ENCODE results near the gene CARNS1.
"Not testable (repeated sequence)": the region's sequence is repeated elsewhere in the genome, so short reads cannot be mapped to it uniquely, and the experiment has no call there.

CARNS1 gene

DNA sequence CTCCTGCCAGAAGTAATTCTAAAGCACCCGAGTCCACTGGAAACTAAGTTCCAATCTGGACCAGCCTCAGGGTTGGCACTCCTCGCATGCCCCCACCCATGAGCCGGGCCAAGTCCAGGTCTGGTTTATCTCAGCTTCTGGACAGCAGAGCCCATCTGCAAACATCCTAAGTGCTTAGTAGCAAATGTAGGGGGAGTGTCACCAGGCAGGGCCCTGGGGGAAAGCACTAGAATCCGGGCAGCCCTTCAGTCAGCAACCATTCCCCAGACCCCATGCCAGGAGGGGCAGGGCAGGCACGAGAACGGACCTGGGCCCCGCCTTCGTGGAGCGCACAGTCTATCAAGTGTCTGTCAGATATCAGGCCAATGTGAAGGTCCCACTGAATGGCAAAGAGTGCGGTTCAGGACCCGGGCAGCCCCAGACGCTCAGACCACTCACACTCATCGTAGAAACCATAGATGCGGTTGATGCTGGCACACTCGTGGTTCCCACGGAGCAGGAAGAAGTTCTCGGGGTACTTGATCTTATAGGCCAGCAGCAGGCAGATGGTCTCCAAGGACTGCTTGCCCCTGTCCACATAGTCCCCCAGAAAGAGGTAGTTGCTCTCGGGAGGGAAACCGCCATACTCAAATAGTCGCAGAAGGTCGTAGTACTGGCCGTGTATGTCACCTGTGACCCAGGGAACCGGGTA, 15.1 kb upstream of the CARNS1 start:
- Mint-ChIP-seq H3K9me3 (ENCODE audit: low read depth) (no peaks in the 10 kb centered on the region), H3K27ac (peak overlapping the region; percentile 86), H3K36me3 (no peaks in the 10 kb centered on the region), H3K27me3 (no peaks in the 10 kb centered on the region), H3K4me3 (peak overlapping the region; percentile 89), H3K4me1 (ENCODE audit: low read depth) (peaks cover 52% of the 10 kb centered on the region)

DNA sequence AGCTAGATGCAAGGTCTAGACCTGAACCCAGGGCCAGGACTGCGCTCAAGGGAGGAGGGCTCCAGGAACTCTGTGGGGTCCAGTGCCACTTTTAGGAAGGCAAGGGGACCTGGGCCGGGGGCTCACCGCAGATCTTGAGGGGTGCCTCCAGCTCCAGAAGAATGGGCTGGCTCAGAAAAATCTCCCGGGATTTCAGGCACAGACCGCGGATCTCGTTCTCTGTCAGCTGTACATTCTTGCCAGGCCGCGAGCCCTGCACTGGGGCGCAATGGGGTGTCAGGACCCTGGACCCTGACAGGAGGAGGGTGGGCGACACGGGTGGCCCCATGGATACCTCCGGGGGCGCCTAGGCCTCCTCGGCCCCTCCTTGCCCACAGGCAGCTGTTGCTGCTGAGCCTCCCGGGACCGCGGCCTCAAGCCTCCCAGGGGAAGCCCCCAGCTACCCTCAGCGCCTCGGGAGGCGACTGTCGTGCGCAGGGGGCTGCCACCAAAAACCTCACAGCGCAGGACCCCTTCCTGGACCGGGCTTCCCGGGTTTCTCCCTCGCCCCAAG, 14.5 kb upstream of the CARNS1 start:
- H3K4me3 Mint-ChIP-seq, result peak overlapping the region; percentile 89
- peak overlapping the region; percentile 86 for H3K27ac Mint-ChIP-seq
- H3K27me3 Mint-ChIP-seq, result no peaks in the 10 kb centered on the region
- H3K4me1 Mint-ChIP-seq (ENCODE audit: low read depth), result peaks cover 56% of the 10 kb centered on the region
- no peaks in the 10 kb centered on the region for H3K9me3 Mint-ChIP-seq (ENCODE audit: low read depth)
- H3K36me3 Mint-ChIP-seq, result no peaks in the 10 kb centered on the region

DNA sequence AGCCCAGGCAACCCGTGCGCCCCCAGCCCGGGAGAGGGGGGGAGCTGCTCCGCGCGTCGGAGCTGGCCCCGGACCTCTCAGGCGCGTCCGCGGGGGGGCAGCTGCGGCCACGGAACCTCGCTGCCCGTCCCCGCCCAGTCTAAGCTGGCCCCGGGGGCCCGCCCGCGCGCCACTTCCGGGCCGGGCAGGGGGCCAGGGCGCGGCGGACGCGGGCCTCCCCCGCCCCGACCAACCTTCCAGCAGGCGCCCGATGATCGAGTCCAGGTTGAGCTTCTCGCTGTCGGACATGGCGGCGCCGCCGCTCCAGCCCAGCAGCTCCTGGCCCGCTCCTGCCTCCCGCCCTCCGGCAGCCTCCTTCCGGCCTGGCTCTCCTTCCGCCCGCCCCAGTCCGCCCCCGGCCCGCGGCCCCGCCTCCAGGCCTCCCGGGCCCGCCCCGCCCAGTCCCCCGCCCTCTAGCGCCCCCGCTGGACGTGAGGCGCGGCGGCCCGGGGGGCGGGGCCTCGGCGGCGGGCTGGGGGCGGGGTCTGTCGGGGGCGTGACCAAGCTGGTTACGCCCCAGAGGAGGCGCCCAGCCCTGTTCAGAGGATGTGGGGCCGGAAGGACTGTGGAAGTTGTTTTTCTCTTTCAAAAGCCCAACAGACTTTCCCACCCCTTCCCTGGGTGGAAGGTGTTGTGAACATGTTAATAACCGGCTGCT, 13.8 kb upstream of the CARNS1 start, which contains the start of gene PPP1CA:
TSS of gene PPP1CA (minus strand) at position 364 of the 697 bp plus-strand sequence. CDS start at position 288, 76 bp downstream.
- H3K4me3 Mint-ChIP-seq, result peak within 1 kb of the TSS; percentile 95
- H3K4me1 Mint-ChIP-seq (ENCODE audit: low read depth), result peaks cover 60% of the 10 kb centered on the region
- H3K36me3 Mint-ChIP-seq, result no peaks in the 10 kb centered on the region
- no peaks in the 10 kb centered on the region for H3K27me3 Mint-ChIP-seq
- H3K27ac Mint-ChIP-seq, result peak within 1 kb of the TSS; percentile 94
- H3K9me3 Mint-ChIP-seq (ENCODE audit: low read depth), result no peaks in the 10 kb centered on the region

DNA sequence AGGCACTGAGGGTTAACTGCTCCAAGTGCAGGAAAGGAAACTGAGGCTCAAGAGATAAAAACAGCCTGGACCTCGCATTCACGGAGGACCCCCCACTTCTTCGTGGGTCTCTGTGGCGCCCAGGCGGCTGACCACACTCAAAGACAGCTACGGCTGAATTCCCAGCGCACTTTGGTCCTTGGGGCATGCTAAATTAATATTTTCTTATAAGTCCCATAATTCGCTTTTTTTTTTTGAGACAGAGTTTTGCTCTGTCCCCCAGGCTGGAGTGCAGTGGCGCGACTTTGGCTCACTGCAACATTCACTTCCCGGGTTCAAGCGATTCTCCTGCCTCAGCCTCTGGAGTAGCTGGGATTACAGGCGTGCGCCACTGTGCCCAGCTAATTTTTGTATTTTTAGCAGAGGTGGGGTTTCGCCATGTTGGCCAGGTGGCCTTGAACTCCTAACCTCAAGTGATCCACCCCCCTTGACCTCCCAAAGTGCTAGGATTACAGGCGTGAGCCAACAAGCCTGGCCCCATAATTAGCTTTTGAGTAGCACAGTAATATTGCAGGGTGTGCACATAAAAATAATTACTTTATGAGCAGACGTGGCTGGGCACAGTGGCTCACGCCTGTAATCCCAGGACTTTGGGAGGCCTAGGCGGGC, 13.2 kb upstream of the CARNS1 start:
- H3K36me3 Mint-ChIP-seq; H3K27me3 Mint-ChIP-seq; H3K9me3 Mint-ChIP-seq (ENCODE audit: low read depth): not testable (repeated sequence)
- Mint-ChIP-seq H3K4me3 (peak overlapping the region; percentile 95), H3K27ac (peak overlapping the region; percentile 94), H3K4me1 (ENCODE audit: low read depth) (peaks cover 61% of the 10 kb centered on the region)

DNA sequence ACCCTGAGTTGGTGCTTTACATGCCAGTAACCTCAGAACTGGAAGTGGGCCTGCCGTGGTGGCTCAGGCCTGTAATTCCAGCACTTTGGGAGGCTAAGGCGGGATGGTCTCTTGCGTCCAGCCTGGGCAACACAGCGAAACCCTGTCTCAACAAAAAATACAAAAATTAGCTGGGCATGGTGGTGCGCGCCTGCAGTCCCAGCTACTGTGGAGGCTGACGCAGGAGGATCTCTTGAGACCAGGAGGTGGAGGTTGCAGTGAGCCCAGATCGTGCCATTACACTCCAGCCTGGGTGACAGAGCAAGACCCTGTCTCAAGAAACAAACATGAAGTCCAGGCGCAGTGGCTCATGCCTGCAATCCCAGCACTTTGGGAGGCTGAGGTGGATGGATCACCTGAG, 12.4 kb upstream of the CARNS1 start:
- H3K27ac Mint-ChIP-seq, result peak overlapping the region; percentile 94
- not testable (repeated sequence) for H3K36me3 Mint-ChIP-seq

DNA sequence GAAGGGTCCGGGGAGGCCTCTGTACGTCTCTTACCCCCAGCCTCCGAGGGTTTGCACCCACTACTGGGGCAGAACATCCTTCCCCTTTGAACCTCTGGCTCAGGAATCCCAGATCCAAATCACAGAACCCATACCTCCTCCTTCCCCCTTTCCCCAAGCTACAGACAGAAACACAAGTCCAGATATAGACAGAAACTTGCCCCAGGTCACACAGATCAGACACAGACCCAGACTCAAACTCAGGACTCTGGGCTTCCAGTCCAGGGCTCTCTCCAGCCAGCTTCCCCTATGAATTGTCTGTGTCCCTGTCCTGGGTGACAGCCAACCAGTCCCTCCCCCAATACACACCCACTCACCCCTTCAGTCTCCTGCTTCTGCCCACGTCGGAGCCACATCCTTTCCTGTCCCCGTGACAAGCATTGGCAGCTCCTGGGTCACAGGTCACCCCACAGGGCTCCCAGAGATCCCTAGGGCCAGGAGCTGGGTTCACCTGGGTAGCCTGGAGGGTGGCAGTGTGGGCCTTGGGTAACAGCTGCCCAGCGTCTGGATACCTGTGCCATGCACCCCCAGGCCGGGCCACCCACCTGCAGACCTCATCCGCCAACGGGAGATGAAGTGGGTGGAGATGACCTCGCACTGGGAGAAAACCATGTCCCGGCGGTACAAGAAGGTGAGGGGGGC, 10.8 kb upstream of the CARNS1 start:
- Mint-ChIP-seq H3K27me3 (no peaks in the 10 kb centered on the region), H3K9me3 (ENCODE audit: low read depth) (no peaks in the 10 kb centered on the region), H3K27ac (peak overlapping the region; percentile 97), H3K4me3 (peak overlapping the region; percentile 95), H3K36me3 (no peaks in the 10 kb centered on the region), H3K4me1 (ENCODE audit: low read depth) (peaks cover 59% of the 10 kb centered on the region)

More for the DNA sequence above, 12.4 kb upstream of the CARNS1 start:
- Mint-ChIP-seq H3K4me1 (ENCODE audit: low read depth) (peaks cover 63% of the 10 kb centered on the region), H3K4me3 (peak overlapping the region; percentile 95)
- not testable (repeated sequence) for H3K27me3 Mint-ChIP-seq; H3K9me3 Mint-ChIP-seq (ENCODE audit: low read depth)

DNA sequence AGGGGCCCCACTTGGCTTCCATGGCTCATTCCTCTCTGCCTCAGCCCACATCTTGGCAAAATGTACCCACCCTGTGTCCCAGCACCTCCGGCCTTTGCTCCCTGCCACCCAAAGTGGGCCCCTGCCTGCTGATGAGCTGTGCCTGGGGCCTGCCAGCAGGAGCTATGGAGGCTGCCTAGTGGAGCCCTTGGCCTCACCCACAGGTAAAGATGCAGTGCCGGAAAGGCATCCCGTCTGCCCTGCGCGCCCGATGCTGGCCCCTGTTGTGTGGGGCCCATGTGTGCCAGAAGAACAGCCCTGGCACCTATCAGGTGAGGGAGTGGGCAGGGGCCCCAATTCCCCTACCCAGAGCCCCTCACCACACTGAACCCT, 10.3 kb upstream of the CARNS1 start:
- H3K27ac Mint-ChIP-seq, result peak overlapping the region; percentile 97
- no peaks in the 10 kb centered on the region for H3K36me3 Mint-ChIP-seq
- no peaks in the 10 kb centered on the region for H3K27me3 Mint-ChIP-seq
- peaks cover 59% of the 10 kb centered on the region for H3K4me1 Mint-ChIP-seq (ENCODE audit: low read depth)
- no peaks in the 10 kb centered on the region for H3K9me3 Mint-ChIP-seq (ENCODE audit: low read depth)
- H3K4me3 Mint-ChIP-seq, result peak overlapping the region; percentile 95

DNA sequence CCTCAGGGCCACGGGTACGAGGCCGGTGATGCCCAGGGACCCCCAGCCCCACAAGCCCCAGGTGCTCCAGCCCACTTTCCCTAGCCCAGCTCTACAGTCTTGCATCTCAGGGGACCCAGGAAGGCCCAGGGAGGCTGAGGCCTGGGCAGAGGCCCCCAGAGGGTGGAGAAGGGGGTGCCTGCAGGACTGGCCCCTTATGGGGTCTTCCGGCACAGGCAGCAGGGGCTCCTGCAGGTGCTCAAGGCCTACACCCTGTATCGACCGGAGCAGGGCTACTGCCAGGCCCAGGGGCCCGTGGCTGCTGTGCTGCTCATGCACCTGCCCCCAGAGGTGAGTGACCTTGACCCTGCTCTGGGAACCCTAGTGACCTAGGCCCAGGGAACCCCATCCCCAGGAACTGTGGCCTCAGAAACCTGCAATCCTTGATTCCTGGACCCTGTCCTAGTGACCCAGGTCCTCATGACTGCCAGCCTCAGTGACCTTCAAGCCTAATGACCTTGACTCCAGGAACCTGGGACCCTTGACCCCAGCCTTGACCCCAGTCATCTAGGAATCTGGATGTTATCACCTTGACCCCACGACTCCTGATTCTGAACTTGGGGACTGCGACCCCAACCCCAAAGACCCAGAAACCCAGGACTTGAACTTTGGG, 9.7 kb upstream of the CARNS1 start:
- no peaks in the 10 kb centered on the region for H3K9me3 Mint-ChIP-seq (ENCODE audit: low read depth)
- H3K36me3 Mint-ChIP-seq, result no peaks in the 10 kb centered on the region
- no peaks in the 10 kb centered on the region for H3K27me3 Mint-ChIP-seq
- H3K4me1 Mint-ChIP-seq (ENCODE audit: low read depth), result peaks cover 60% of the 10 kb centered on the region
- peak overlapping the region; percentile 97 for H3K27ac Mint-ChIP-seq
- peak overlapping the region; percentile 95 for H3K4me3 Mint-ChIP-seq

DNA sequence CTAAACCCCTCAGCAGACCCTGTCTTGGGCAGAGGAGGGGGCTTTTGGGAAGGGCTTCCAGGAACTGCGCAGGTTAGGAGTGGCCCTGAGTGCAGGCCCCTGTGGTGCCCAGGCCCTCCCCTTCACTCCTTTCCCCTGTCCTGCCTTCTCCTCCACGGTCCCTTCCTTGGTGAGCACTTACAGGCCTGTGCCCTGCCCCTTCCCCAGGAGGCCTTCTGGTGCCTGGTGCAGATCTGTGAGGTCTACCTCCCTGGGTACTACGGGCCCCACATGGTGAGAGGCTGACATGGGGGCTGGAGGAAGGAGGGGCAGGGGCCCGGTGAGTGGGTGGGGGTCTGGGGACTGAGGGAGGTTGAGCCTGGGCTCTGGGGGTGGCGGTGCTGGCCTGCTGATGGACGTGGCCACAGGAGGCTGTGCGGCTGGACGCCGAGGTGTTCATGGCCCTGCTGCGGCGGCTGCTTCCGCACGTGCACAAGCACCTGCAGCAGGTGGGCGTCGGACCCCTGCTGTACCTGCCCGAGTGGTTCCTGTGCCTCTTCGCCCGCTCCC, 9.0 kb upstream of the CARNS1 start:
- Mint-ChIP-seq H3K9me3 (ENCODE audit: low read depth) (no peaks in the 10 kb centered on the region), H3K27me3 (no peaks in the 10 kb centered on the region), H3K36me3 (no peaks in the 10 kb centered on the region), H3K27ac (peak overlapping the region; percentile 97), H3K4me3 (peak overlapping the region; percentile 95), H3K4me1 (ENCODE audit: low read depth) (peaks cover 67% of the 10 kb centered on the region)

DNA sequence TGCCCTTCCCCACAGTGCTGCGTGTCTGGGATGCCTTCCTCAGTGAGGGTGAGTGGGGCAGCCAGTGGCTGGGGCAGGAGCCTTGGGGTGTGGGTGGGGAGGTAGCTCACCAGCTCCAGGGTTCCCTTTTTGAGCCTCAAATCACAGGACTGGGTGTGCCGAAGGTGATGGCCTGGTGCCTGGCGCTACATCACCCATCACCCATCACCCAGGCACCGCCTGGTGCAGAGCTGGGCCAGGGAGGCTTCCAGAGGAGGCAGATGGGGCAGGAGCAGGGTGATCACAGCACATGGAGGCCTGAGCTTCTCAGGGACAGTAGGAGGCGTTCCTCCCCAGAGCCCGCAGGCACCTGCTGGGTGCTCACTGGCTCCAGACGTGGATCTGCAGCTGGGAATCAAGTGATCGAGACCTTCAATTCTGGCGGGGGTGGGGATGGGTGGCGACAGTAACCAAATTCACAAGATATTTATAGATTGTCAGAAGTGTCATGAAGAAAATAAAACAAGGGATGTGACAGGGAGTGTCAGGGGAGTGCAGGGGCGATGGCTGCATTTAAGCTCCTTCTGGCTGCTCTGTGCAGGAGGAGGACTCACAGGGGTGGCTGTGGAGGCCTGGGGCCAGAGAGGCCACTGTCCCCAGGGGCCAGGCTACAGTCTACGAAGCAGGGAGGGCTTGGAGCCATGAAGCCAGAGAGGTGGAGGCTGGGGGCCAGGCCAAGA, 8.3 kb upstream of the CARNS1 start:
- Mint-ChIP-seq H3K4me3 (peak overlapping the region; percentile 95), H3K27ac (peak overlapping the region; percentile 97), H3K27me3 (no peaks in the 10 kb centered on the region), H3K36me3 (no peaks in the 10 kb centered on the region), H3K4me1 (ENCODE audit: low read depth) (peaks cover 70% of the 10 kb centered on the region), H3K9me3 (ENCODE audit: low read depth) (no peaks in the 10 kb centered on the region)

DNA sequence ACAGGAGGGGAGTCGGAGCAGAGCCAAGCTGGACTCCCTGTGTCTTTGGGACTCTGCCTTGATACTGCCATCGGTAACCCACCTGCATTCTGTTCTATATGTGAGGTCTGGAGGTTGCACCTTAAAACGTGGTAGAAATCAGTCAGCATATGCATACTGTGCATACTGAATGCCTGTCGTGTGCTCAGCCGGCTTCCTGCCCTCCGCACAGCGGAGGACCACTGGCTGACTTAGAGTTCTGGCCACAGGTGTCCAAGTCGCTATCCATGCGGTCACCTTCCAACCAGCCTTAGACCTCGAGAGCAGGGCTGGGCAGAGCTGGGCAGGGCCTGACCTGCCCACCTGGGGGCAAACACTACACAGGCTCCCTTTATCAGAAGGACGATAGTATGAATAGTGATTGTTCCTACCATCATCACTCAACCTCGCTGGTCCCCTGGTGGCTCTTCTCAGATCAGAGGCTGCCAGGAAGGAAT, 7.8 kb upstream of the CARNS1 start:
- Mint-ChIP-seq H3K4me1 (ENCODE audit: low read depth) (peaks cover 76% of the 10 kb centered on the region), H3K36me3 (no peaks in the 10 kb centered on the region), H3K9me3 (ENCODE audit: low read depth) (no peaks in the 10 kb centered on the region), H3K27ac (peak overlapping the region; percentile 97), H3K27me3 (no peaks in the 10 kb centered on the region), H3K4me3 (peak overlapping the region; percentile 95)

DNA sequence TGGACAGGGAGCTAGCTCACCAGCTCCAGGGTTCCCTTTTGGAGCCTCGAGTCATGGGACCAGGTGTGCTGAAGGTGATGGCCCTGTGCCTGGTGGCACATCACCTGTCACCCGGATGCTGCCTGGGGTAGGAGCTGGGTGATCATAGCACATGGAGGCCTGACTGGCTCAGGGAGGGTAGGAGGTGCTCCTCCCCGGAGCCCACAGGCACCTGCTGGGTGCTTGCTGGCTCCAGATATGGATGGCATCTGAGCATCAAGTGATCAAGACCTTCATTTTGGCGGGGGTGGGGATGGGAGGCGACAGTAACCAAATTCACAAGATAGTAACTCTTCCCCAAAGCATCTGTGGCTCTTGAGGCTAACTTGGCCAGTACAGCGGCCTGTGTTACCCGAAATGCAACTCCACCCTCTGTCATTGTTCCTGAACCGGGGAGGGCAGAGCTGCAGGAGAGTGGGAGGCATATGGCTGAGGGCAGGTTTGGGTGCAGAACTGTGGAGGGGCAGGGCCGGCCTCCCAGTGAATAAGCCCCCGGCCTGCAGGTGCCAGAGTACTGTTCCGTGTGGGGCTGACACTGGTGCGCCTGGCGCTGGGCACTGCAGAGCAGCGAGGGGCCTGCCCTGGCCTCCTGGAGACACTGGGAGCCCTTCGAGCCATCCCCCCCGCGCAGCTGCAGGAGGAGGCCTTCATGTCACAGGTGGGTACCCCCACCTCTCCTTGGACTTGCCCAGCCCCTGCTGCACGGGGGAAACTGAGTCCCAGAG, 6.9 kb upstream of the CARNS1 start:
- no peaks in the 10 kb centered on the region for H3K36me3 Mint-ChIP-seq
- H3K27me3 Mint-ChIP-seq, result no peaks in the 10 kb centered on the region
- H3K9me3 Mint-ChIP-seq (ENCODE audit: low read depth), result no peaks in the 10 kb centered on the region
- H3K4me1 Mint-ChIP-seq (ENCODE audit: low read depth), result peaks cover 77% of the 10 kb centered on the region
- H3K4me3 Mint-ChIP-seq, result peak overlapping the region; percentile 95
- H3K27ac Mint-ChIP-seq, result peak overlapping the region; percentile 97

DNA sequence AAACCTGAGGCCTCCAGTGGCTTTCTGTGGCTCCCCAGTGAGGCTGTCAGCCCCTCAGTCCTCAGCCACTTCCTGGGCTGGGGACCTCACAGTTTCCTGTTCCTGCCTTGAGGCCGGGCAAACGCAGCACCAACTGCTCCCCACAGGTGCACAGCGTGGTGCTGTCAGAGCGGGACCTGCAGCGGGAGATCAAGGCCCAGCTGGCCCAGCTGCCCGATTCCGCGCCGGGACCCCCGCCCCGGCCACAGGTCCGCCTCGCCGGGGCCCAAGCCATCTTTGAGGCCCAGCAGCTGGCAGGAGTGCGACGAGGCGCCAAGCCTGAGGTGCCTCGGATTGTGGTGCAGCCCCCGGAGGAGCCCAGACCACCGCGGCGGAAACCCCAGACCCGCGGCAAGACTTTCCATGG, 6.2 kb upstream of the CARNS1 start:
- H3K4me3 Mint-ChIP-seq, result peak overlapping the region; percentile 95
- H3K4me1 Mint-ChIP-seq (ENCODE audit: low read depth), result peaks cover 79% of the 10 kb centered on the region
- H3K27ac Mint-ChIP-seq, result peak overlapping the region; percentile 97
- H3K9me3 Mint-ChIP-seq (ENCODE audit: low read depth), result no peaks in the 10 kb centered on the region
- H3K27me3 Mint-ChIP-seq, result no peaks in the 10 kb centered on the region
- no peaks in the 10 kb centered on the region for H3K36me3 Mint-ChIP-seq

All from activated naive CD8-positive, alpha-beta T cell (primary cell).